H9 (cell line): ENCODE data around the gene CLIC1. TPM values are rescaled to one million over a fixed set of nuclear protein-coding genes. Genes with fewer than 3 reads are reported as not detected.

Experiments used
- DNase-seq: peaks from one replicate; pipeline ENCODE4 v3.0.0-alpha.2; 2017
- H2AFZ ChIP-seq: one replicate; pipeline ENCODE4 v1.6.1; 2013; ENCODE audit warnings: mild to moderate bottlenecking, low read length, control low read depth, moderate library complexity
- H2AK5ac ChIP-seq: 2 replicates; pipeline ENCODE4 v1.6.1; 2013; ENCODE audit warnings: low read length, control low read depth, mixed read lengths; ENCODE audit not compliant: insufficient read length
- H2BK120ac ChIP-seq: one replicate; pipeline ENCODE4 v1.6.1; 2013; ENCODE audit warnings: low read depth, mild to moderate bottlenecking, low read length, control low read depth, inconsistent platforms; ENCODE audit not compliant: poor library complexity, severe bottlenecking
- H2BK12ac ChIP-seq: 2 replicates; pipeline ENCODE4 v1.6.1; 2013; ENCODE audit warnings: low read length, control low read depth, mixed read lengths, low read depth; ENCODE audit not compliant: insufficient read length
- H2BK15ac ChIP-seq: 2 replicates; pipeline ENCODE4 v1.6.1; 2013; ENCODE audit warnings: low read depth, low read length, control low read depth
- H2BK20ac ChIP-seq: one replicate; pipeline ENCODE4 v1.6.1; 2013; ENCODE audit warnings: low read depth, mild to moderate bottlenecking, low read length, control low read depth, inconsistent platforms; ENCODE audit not compliant: poor library complexity, severe bottlenecking
- H2BK5ac ChIP-seq: 2 replicates; pipeline ENCODE4 v1.6.1; 2013; ENCODE audit warnings: low read length, control low read depth, mixed read lengths; ENCODE audit not compliant: insufficient read length
- H3K14ac ChIP-seq: 2 replicates; pipeline ENCODE4 v1.6.1; 2013; ENCODE audit warnings: low read length, control low read depth; ENCODE audit not compliant: insufficient read depth
- H3K18ac ChIP-seq: 2 replicates; pipeline ENCODE4 v1.6.1; 2013; ENCODE audit warnings: low read depth, mild to moderate bottlenecking, mixed read lengths, low read length, control low read depth; ENCODE audit not compliant: insufficient read length
- H3K23ac ChIP-seq: 2 replicates; pipeline ENCODE4 v1.6.1; 2013; ENCODE audit warnings: low read length, control low read depth, mixed read lengths, low read depth; ENCODE audit not compliant: insufficient read length
- H3K23me2 ChIP-seq: 2 replicates; pipeline ENCODE4 v1.6.1; 2013; ENCODE audit warnings: low read depth, mild to moderate bottlenecking, mixed read lengths, low read length, control low read depth; ENCODE audit not compliant: insufficient read length, poor library complexity, severe bottlenecking
- H3K27ac ChIP-seq: 2 replicates; pipeline ENCODE4 v1.5.1; 2013; ENCODE audit warnings: low read length, control low read depth, mixed read lengths, low read depth; ENCODE audit not compliant: insufficient read length
- H3K27me3 ChIP-seq: 2 replicates; pipeline ENCODE4 v1.6.1; 2013; ENCODE audit warnings: low read length, control low read depth, inconsistent platforms; ENCODE audit not compliant: insufficient read depth
- H3K4ac ChIP-seq: 2 replicates; pipeline ENCODE4 v1.6.1; 2013; ENCODE audit warnings: low read depth, mild to moderate bottlenecking, control low read depth, inconsistent platforms, low read length, moderate library complexity
- H3K4me1 ChIP-seq: 2 replicates; pipeline ENCODE4 v1.6.1; 2013; ENCODE audit warnings: low read length, control low read depth, inconsistent platforms; ENCODE audit not compliant: insufficient read depth
- H3K4me2 ChIP-seq: 2 replicates; pipeline ENCODE4 v1.6.1; 2013; ENCODE audit warnings: low read length, control low read depth, mixed read lengths; ENCODE audit not compliant: insufficient read length, insufficient read depth
- H3K56ac ChIP-seq: 2 replicates; pipeline ENCODE4 v1.6.1; 2013; ENCODE audit warnings: low read depth, mild to moderate bottlenecking, mixed read lengths, low read length, control low read depth; ENCODE audit not compliant: insufficient read length
- H3K79me1 ChIP-seq: 2 replicates; pipeline ENCODE4 v1.6.1; 2013; ENCODE audit warnings: low read depth, mild to moderate bottlenecking, moderate library complexity, low read length, control low read depth, inconsistent platforms; ENCODE audit not compliant: insufficient read depth, poor library complexity, severe bottlenecking
- H3K79me2 ChIP-seq: 2 replicates; pipeline ENCODE4 v1.6.1; 2013; ENCODE audit warnings: low read length, control low read depth, inconsistent platforms; ENCODE audit not compliant: insufficient read depth
- H3K9ac ChIP-seq: 2 replicates; pipeline ENCODE4 v1.6.1; 2013; ENCODE audit warnings: low read length, control low read depth, mixed read lengths; ENCODE audit not compliant: insufficient read length; ENCODE audit errors: extremely low read depth
- H3K9me3 ChIP-seq: one replicate; pipeline ENCODE4 v1.6.1; 2013; ENCODE audit warnings: low read depth, low read length, inconsistent platforms; ENCODE audit not compliant: control insufficient read depth
- H3T11ph ChIP-seq: one replicate; pipeline ENCODE4 v1.6.1; 2013; ENCODE audit warnings: mild to moderate bottlenecking, low read length, control low read depth, inconsistent platforms
- H4K20me1 ChIP-seq: one replicate; pipeline ENCODE4 v1.6.1; 2013; ENCODE audit not compliant: control insufficient read depth, insufficient read length, insufficient read depth
- H4K5ac ChIP-seq: 2 replicates; pipeline ENCODE4 v1.6.1; 2013; ENCODE audit warnings: low read depth, mild to moderate bottlenecking, mixed read lengths, low read length, control low read depth; ENCODE audit not compliant: insufficient read length
- H4K8ac ChIP-seq: replicated peaks from 2 replicates; pipeline ENCODE4 v1.6.1; 2013; ENCODE audit warnings: low read length, control low read depth, mixed read lengths, low read depth; ENCODE audit not compliant: insufficient read length
- H4K91ac ChIP-seq: 2 replicates; pipeline ENCODE4 v1.6.1; 2013; ENCODE audit warnings: low read depth, mild to moderate bottlenecking, moderate library complexity, mixed read lengths, low read length, control low read depth; ENCODE audit not compliant: insufficient read length
- H3K27ac Mint-ChIP-seq, 3 experiments: 2 replicates in 2 of 3; 3 replicates in 1 of 3; pipeline ENCODE4 v1.8.0; 2020 to 2021; ENCODE audit warnings: mixed read lengths in 3 of 3, mild to moderate bottlenecking in 1 of 3, moderate library complexity in 1 of 3
- H3K27me3 Mint-ChIP-seq: 2 replicates; pipeline ENCODE4 v1.8.0; 2021; ENCODE audit warnings: low read depth, mild to moderate bottlenecking, moderate library complexity, mixed read lengths
- H3K36me3 Mint-ChIP-seq, 3 experiments: 2 replicates in 2 of 3; 3 replicates in 1 of 3; pipeline ENCODE4 v1.8.0; 2020 to 2021; ENCODE audit warnings: low read depth in 3 of 3, mixed read lengths in 3 of 3; ENCODE audit not compliant: insufficient read depth in 1 of 3
- H3K4me1 Mint-ChIP-seq, 2 experiments: 2 replicates each; pipeline ENCODE4 v1.8.0; 2020; ENCODE audit warnings: mixed read lengths in 2 of 2
- H3K4me3 Mint-ChIP-seq, 2 experiments: 2 replicates in 1 of 2; 3 replicates in 1 of 2; pipeline ENCODE4 v1.8.0; 2020 to 2021; ENCODE audit warnings: mild to moderate bottlenecking in 2 of 2, mixed read lengths in 2 of 2, moderate library complexity in 1 of 2
- H3K9me3 Mint-ChIP-seq, 2 experiments: 2 replicates in 1 of 2; 3 replicates in 1 of 2; pipeline ENCODE4 v1.8.0; 2020; ENCODE audit warnings: mild to moderate bottlenecking in 2 of 2, mixed read lengths in 2 of 2, moderate library complexity in 1 of 2
- CTCF ChIP-seq: fragments of 200-600 bp; sonication (generic); conservative IDR thresholded peaks from 3 replicates; pipeline ENCODE4 v1.8.0; 2021; ENCODE audit warnings: antibody characterized with exemption, mild to moderate bottlenecking
- WGBS: extraction: QIAGEN DNeasy Blood & Tissue Kit; methylation state at CpG from one replicate; pipeline ENCODE4 v1.1.7; 2013; ENCODE audit warnings: missing lambda C conversion rate, low lambda C conversion rate, mixed read lengths; ENCODE audit not compliant: insufficient read length; ENCODE audit errors: extremely low coverage; 5-methylcytosine and 5-hydroxymethylcytosine counted together
- total RNA-seq: library from RNA; stranded (reverse); gene quantifications from 2 replicates; pipeline ENCODE4 v1.2.1, GENCODE V29; 2021

CLIC1 gene
- total RNA-seq, 1 experiment from 2014 or later, result 265 TPM

DNA sequence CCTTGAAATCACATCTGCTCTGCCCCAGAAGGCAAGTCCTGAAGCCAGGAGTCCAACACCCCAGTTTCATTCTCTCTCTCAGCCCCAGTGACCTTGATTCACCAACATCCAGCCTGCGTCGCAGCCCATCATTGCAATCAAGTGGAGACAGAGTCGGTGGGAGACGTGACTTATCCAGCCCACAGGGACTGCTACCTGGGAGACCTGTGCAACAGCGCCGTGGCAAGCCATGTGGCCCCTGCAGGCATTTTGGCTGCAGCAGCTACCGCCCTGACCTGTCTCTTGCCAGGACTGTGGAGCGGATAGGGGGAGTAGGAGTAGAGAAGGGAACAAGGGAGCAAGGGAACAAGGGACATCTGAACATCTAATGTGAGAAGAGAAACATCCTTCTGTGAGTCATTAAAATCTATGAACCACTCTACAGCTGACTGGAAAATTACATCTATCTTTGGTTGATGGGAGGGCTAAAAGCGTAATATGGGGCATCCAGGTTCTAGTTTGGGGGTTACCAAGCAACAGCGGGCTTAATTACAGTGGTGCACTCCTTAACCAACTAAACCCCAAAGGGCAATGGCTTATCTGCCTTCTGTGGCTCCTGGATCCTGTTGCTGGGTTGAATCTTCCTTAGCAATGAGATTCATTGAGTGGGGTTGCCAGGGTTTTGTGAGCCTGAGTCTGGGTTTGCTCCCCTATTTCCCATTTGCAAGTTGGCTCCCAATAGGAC is 18.7 kb downstream of the CLIC1 start:
- Histone ChIP-seq H4K8ac (no peak overlapping the region), H2BK5ac (no peak overlapping the region), H2BK12ac (no peak overlapping the region), H2AFZ (peak overlapping the region; percentile 83), H4K5ac (no peak overlapping the region), H3K79me2 (no peaks in the 10 kb centered on the region), H2BK120ac (no peak overlapping the region), H4K20me1 (no peaks in the 10 kb centered on the region), H2BK20ac (no peak overlapping the region), H3K4me2 (no peak overlapping the region), H2AK5ac (no peak overlapping the region), H3K23ac (no peak overlapping the region), H3K56ac (no peak overlapping the region), H3K23me2 (no peaks in the 10 kb centered on the region), H3K27ac (no peak overlapping the region), H3K9me3 (no peaks in the 10 kb centered on the region), H3T11ph (no peak overlapping the region), H2BK15ac (no peak overlapping the region), H3K18ac (no peak overlapping the region), H3K14ac (no peak overlapping the region), H3K9ac (no peak overlapping the region), H3K4me1 (peaks cover 10% of the 10 kb centered on the region; the same call in 1 of the 2 replicates), H4K91ac (no peak overlapping the region), H3K27me3 (no peaks in the 10 kb centered on the region), H3K79me1 (no peaks in the 10 kb centered on the region), H3K4ac (no peak overlapping the region)
- Mint-ChIP-seq H3K36me3 (no peaks in the 10 kb centered on the region), H3K4me3 (peak overlapping the region in 1 of 2 experiments; percentile 60; a peak in 2 of 5 replicates), H3K4me1 (peaks cover 38 to 49% of the 10 kb centered on the region in 2 experiments), H3K27ac (peak overlapping the region; percentile 39 to 81 (median 59); a peak in 5 of 7 replicates), H3K27me3 (peaks cover under 1% of the 10 kb centered on the region), H3K9me3 (no peaks in the 10 kb centered on the region)
- WGBS, result no CpG with 5 or more reads among the region's 10 CpGs
- TF ChIP-seq CTCF, result peak; percentile 62
- peak; percentile 85 for DNase-seq
